ENCODE results near the gene MAML3. TPM values are rescaled to one million over a fixed set of nuclear protein-coding genes. Genes with fewer than 3 reads are reported as not detected.

Gene MAML3
- total RNA-seq, 1 donor from 2014 or later: 8.0 TPM

- no peak for DNase-seq (ENCODE audit: extremely low spot score, unreplicated experiment)
Observed at GRCh38 chr4:140180577-140180976, 26.6 kb upstream of the MAML3 start.

DNA sequence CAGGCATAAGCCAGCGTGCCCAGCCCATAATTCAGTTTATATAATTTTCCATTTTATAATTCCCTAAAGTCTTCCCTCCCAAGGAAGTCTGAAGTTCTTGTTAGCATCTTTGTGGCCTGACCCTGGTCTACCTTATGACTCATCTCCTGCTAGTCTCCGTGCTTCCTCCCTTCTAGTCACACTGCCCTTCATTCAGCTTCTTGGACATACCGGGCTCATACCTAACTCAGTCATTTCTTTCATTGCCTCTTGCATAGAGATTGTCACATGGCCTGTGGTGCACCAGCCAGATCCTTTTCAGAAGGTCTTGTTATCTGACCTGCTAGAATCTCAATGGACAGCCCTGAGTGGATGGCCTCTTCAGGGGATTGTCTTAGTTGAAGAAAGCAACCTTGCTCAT, 22.8 kb upstream of the MAML3 start:
- peaks cover 4% of the 10 kb centered on the region for H3K27me3 Mint-ChIP-seq (ENCODE audit: unreplicated experiment)
- H3K4me3 Mint-ChIP-seq (ENCODE audit: unreplicated experiment): no peak overlapping the region
- no peak overlapping the region for H3K27ac Mint-ChIP-seq (ENCODE audit: unreplicated experiment)
- no peak for DNase-seq (ENCODE audit: extremely low spot score, unreplicated experiment)
- H3K4me1 Mint-ChIP-seq (ENCODE audit: unreplicated experiment): no peaks in the 10 kb centered on the region
- H3K36me3 Mint-ChIP-seq (ENCODE audit: unreplicated experiment): no peaks in the 10 kb centered on the region
- TF ChIP-seq, protein P1, sequence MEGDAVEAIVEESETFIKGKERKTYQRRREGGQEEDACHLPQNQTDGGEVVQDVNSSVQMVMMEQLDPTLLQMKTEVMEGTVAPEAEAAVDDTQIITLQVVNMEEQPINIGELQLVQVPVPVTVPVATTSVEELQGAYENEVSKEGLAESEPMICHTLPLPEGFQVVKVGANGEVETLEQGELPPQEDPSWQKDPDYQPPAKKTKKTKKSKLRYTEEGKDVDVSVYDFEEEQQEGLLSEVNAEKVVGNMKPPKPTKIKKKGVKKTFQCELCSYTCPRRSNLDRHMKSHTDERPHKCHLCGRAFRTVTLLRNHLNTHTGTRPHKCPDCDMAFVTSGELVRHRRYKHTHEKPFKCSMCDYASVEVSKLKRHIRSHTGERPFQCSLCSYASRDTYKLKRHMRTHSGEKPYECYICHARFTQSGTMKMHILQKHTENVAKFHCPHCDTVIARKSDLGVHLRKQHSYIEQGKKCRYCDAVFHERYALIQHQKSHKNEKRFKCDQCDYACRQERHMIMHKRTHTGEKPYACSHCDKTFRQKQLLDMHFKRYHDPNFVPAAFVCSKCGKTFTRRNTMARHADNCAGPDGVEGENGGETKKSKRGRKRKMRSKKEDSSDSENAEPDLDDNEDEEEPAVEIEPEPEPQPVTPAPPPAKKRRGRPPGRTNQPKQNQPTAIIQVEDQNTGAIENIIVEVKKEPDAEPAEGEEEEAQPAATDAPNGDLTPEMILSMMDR (IDR thresholded peaks at IDR 0.05): no peak
- no peaks in the 10 kb centered on the region for H3K9me3 Mint-ChIP-seq (ENCODE audit: unreplicated experiment)

More at GRCh38 chr4:140180577-140180976, 26.6 kb upstream of the MAML3 start:
- no peak overlapping the region for H3K27ac Mint-ChIP-seq (ENCODE audit: unreplicated experiment)
- TF ChIP-seq, protein P1 (IDR thresholded peaks at IDR 0.05): no peak
- H3K4me3 Mint-ChIP-seq (ENCODE audit: unreplicated experiment): no peak overlapping the region
- H3K9me3 Mint-ChIP-seq (ENCODE audit: unreplicated experiment): no peaks in the 10 kb centered on the region
- peaks cover 3% of the 10 kb centered on the region for H3K27me3 Mint-ChIP-seq (ENCODE audit: unreplicated experiment)
- no peaks in the 10 kb centered on the region for H3K4me1 Mint-ChIP-seq (ENCODE audit: unreplicated experiment)
- H3K36me3 Mint-ChIP-seq (ENCODE audit: unreplicated experiment): no peaks in the 10 kb centered on the region

DNA sequence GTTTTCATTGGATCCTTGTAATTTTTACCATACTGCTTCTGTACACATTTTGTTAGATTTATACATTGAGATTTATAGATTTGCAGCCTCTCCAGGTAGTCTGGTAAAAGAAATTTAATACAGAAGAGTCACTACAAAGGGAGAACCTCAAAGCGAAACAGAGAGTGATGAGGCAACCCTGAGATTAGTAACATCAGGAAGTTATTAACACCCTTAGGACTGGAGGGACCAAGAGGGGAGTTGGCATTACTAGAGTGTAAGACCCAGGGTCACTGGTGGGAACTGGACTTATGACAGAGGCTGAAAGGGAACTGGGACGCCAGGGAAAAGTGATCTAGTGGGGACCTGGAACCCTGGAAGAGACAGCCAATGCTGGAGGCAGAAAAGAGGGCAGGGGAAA, 20.6 kb upstream of the MAML3 start:
- Mint-ChIP-seq H3K36me3 (ENCODE audit: unreplicated experiment) (no peaks in the 10 kb centered on the region), H3K27me3 (ENCODE audit: unreplicated experiment) (peaks cover 4% of the 10 kb centered on the region), H3K27ac (ENCODE audit: unreplicated experiment) (no peak overlapping the region), H3K4me3 (ENCODE audit: unreplicated experiment) (no peak overlapping the region), H3K4me1 (ENCODE audit: unreplicated experiment) (no peaks in the 10 kb centered on the region), H3K9me3 (ENCODE audit: unreplicated experiment) (no peaks in the 10 kb centered on the region)
- no peak for DNase-seq (ENCODE audit: extremely low spot score, unreplicated experiment)
- TF ChIP-seq, protein P1 (IDR thresholded peaks at IDR 0.05): no peak

DNA sequence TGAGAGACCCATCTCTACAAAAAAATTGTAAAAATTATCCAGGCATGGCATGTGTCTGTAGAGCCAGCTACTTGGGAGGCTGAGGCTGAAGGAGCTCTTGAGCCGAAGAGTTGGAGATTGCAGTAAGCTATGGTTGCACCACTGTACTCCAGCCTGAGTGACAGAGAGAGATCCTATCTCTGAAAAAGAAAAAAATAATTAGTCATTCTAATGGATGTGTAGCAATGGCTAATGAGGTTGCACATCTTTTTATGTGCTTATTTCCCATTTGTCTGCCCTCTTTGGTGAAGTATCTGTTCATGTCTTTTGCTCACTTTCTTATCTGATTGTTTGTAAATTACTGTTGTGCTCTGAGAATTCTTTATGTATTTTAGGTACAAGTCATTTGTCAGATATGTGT, 19.0 kb upstream of the MAML3 start:
- H3K4me3 Mint-ChIP-seq (ENCODE audit: unreplicated experiment): no peak overlapping the region
- H3K36me3 Mint-ChIP-seq (ENCODE audit: unreplicated experiment): no peaks in the 10 kb centered on the region
- no peaks in the 10 kb centered on the region for H3K9me3 Mint-ChIP-seq (ENCODE audit: unreplicated experiment)
- H3K27ac Mint-ChIP-seq (ENCODE audit: unreplicated experiment): no peak overlapping the region
- no peaks in the 10 kb centered on the region for H3K4me1 Mint-ChIP-seq (ENCODE audit: unreplicated experiment)
- H3K27me3 Mint-ChIP-seq (ENCODE audit: unreplicated experiment): peaks cover 4% of the 10 kb centered on the region
- DNase-seq (ENCODE audit: extremely low spot score, unreplicated experiment): no peak
- TF ChIP-seq, protein P1 (IDR thresholded peaks at IDR 0.05): no peak

- Mint-ChIP-seq H3K4me1 (ENCODE audit: unreplicated experiment) (no peaks in the 10 kb centered on the region), H3K27ac (ENCODE audit: unreplicated experiment) (no peak overlapping the region), H3K4me3 (ENCODE audit: unreplicated experiment) (no peak overlapping the region), H3K27me3 (ENCODE audit: unreplicated experiment) (peaks cover 4% of the 10 kb centered on the region), H3K9me3 (ENCODE audit: unreplicated experiment) (no peaks in the 10 kb centered on the region), H3K36me3 (ENCODE audit: unreplicated experiment) (no peaks in the 10 kb centered on the region)
- DNase-seq (ENCODE audit: extremely low spot score, unreplicated experiment): no peak
- TF ChIP-seq, protein P1 (IDR thresholded peaks at IDR 0.05): no peak
Observed at GRCh38 chr4:140170299-140170698, 16.3 kb upstream of the MAML3 start.
